Measurements from ENCODE around the gene SMARCD3. TPM values are rescaled to one million over a fixed set of nuclear protein-coding genes. Genes with fewer than 3 reads are reported as not detected.

SMARCD3 gene
- total and polyA plus RNA-seq, 9 of the 15 experiments (the other 6 are each of a cell fraction or from before 2014, with no cell fraction given), result 0.43 to 3.6 (median 2.6) TPM

DNA sequence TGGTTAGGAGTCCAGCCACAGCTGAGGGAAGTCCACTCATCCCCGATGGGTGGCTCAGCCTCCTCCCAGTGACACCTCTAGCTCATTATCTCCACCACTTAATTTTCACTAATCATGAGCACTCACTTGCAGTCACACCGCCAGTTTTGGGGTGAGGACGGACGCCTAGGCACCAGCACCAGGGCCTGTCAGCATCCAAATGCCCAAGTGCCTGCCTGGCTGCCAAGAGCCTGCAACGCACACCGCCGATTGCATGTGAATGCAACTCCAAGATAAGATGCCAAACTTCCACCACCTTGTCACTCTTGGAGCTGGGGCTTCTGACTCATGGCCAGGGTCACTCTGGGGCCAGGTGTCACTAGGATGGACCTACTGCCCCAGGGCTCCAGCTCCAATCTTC lies 24.4 kb upstream of the SMARCD3 start (continued):
- TF ChIP-seq, protein P1, sequence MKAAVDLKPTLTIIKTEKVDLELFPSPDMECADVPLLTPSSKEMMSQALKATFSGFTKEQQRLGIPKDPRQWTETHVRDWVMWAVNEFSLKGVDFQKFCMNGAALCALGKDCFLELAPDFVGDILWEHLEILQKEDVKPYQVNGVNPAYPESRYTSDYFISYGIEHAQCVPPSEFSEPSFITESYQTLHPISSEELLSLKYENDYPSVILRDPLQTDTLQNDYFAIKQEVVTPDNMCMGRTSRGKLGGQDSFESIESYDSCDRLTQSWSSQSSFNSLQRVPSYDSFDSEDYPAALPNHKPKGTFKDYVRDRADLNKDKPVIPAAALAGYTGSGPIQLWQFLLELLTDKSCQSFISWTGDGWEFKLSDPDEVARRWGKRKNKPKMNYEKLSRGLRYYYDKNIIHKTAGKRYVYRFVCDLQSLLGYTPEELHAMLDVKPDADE (conservative IDR thresholded peaks at IDR 0.05; ENCODE audit: control insufficient read depth, low read depth, low read length), result 0 out of 2 replicates have a peak, but pooled peaks have one; percentile 19
- TF ChIP-seq, protein P2, sequence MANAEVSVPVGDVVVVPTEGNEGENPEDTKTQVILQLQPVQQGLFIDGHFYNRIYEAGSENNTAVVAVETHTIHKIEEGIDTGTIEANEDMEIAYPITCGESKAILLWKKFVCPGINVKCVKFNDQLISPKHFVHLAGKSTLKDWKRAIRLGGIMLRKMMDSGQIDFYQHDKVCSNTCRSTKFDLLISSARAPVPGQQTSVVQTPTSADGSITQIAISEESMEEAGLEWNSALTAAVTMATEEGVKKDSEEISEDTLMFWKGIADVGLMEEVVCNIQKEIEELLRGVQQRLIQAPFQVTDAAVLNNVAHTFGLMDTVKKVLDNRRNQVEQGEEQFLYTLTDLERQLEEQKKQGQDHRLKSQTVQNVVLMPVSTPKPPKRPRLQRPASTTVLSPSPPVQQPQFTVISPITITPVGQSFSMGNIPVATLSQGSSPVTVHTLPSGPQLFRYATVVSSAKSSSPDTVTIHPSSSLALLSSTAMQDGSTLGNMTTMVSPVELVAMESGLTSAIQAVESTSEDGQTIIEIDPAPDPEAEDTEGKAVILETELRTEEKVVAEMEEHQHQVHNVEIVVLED (CRISPR knock-in tag; IDR thresholded peaks at IDR 0.05), result no peak
- no peak for TF ChIP-seq PHTF2 (CRISPR knock-in tag; IDR thresholded peaks at IDR 0.05)
- TF ChIP-seq RBBP5 (IDR thresholded peaks at IDR 0.05; ENCODE audit: borderline replicate concordance, insufficient read depth, low read length, poor library complexity, severe bottlenecking), result no peak
- 0 out of 2 replicates have a peak, but pooled peaks have one; percentile 23 for TF ChIP-seq CBFB (CRISPR knock-in tag; IDR thresholded peaks at IDR 0.05)
- TF ChIP-seq STAT5B (CRISPR knock-in tag; IDR thresholded peaks at IDR 0.05), result no peak
- TF ChIP-seq ZC3H11A (IDR thresholded peaks at IDR 0.05; ENCODE audit: low read depth, low read length), result no peak
- no peak for TF ChIP-seq MAZ (CRISPR knock-in tag; conservative IDR thresholded peaks at IDR 0.05 in 1 of 2, IDR thresholded peaks at IDR 0.05 in 1 of 2)
- TF ChIP-seq DPF2 (IDR thresholded peaks at IDR 0.05), result 0 out of 2 replicates have a peak, but pooled peaks have one; percentile 12
- TF ChIP-seq ZZZ3 (IDR thresholded peaks at IDR 0.05), result no peak
- TF ChIP-seq, protein P3, sequence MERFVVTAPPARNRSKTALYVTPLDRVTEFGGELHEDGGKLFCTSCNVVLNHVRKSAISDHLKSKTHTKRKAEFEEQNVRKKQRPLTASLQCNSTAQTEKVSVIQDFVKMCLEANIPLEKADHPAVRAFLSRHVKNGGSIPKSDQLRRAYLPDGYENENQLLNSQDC (CRISPR knock-in tag; IDR thresholded peaks at IDR 0.05), result no peak
- TF ChIP-seq ZC3H8 (IDR thresholded peaks at IDR 0.05), result no peak
- no peak for TF ChIP-seq ILK (tag; IDR thresholded peaks at IDR 0.05; ENCODE audit: borderline replicate concordance, low read depth)
- no peak for TF ChIP-seq SMAD1 (IDR thresholded peaks at IDR 0.05; ENCODE audit: low read depth, low read length, partially characterized antibody)

All from K562 (cell line).